Muscle layer of duodenum (tissue), 2 donors: ENCODE measurements around the gene PRKAR1B.

Experiments used
- H3K27ac ChIP-seq: one replicate; pipeline ENCODE4 v1.7.0; 2013; ENCODE audit warnings: mild to moderate bottlenecking, low read length
- H3K27me3 ChIP-seq: one replicate; pipeline ENCODE4 v1.7.0; 2013; ENCODE audit warnings: low read depth, mild to moderate bottlenecking, control low read depth, low read length
- H3K36me3 ChIP-seq, 2 donors: one replicate each; pipeline ENCODE4 v1.7.0; 2013; ENCODE audit warnings: low read length in 2 of 2, control low read depth in 1 of 2, mild to moderate bottlenecking in 1 of 2; ENCODE audit not compliant: insufficient read depth in 2 of 2, control insufficient read depth in 1 of 2
- H3K4me1 ChIP-seq, 2 donors: one replicate each; pipeline ENCODE4 v1.7.0; 2013; ENCODE audit warnings: low read length in 2 of 2, mild to moderate bottlenecking in 2 of 2, control low read depth in 1 of 2, moderate library complexity in 1 of 2; ENCODE audit not compliant: insufficient read depth in 2 of 2, control insufficient read depth in 1 of 2
- H3K4me3 ChIP-seq, 2 donors: one replicate each; pipeline ENCODE4 v1.7.0; 2013; ENCODE audit warnings: low read length in 2 of 2, low read depth in 1 of 2, mild to moderate bottlenecking in 1 of 2
- H3K9me3 ChIP-seq, 2 donors: one replicate each; pipeline ENCODE4 v1.7.0; 2013; ENCODE audit warnings: low read length in 2 of 2, control low read depth in 1 of 2, mild to moderate bottlenecking in 1 of 2; ENCODE audit not compliant: control insufficient read depth in 1 of 2
- donor health status: healthy.

Gene PRKAR1B

GRCh38 chr7:512146-512510, 215.0 kb downstream of the PRKAR1B start:
- H3K4me1 ChIP-seq: peaks cover 0 to 35% of the 10 kb centered on the region in 2 donors
- no peak overlapping the region for H3K27ac ChIP-seq

GRCh38 chr7:511476-512145, 215.5 kb downstream of the PRKAR1B start:
- no peaks in the 10 kb centered on the region for H3K9me3 ChIP-seq
- peaks cover 0 to 35% of the 10 kb centered on the region in 2 donors for H3K4me1 ChIP-seq
- peaks cover 0 to 39% of the 10 kb centered on the region in 2 donors for H3K36me3 ChIP-seq
- no peaks in the 10 kb centered on the region for H3K27me3 ChIP-seq
- H3K27ac ChIP-seq: no peak overlapping the region
- H3K4me3 ChIP-seq: no peak overlapping the region

More at GRCh38 chr7:512146-512510, 215.0 kb downstream of the PRKAR1B start:
- Histone ChIP-seq H3K27me3 (no peaks in the 10 kb centered on the region), H3K36me3 (peaks cover 0 to 33% of the 10 kb centered on the region in 2 donors), H3K9me3 (no peaks in the 10 kb centered on the region), H3K4me3 (no peak overlapping the region)

GRCh38 chr7:510782-511281, 216.2 kb downstream of the PRKAR1B start:
- H3K27ac ChIP-seq: no peak overlapping the region
- peaks cover 5 to 40% of the 10 kb centered on the region in 2 donors for H3K36me3 ChIP-seq
- H3K27me3 ChIP-seq: no peaks in the 10 kb centered on the region
- no peak overlapping the region for H3K4me3 ChIP-seq
- no peaks in the 10 kb centered on the region for H3K9me3 ChIP-seq
- peaks cover 0 to 34% of the 10 kb centered on the region in 2 donors for H3K4me1 ChIP-seq

GRCh38 chr7:510131-510481, 217.0 kb downstream of the PRKAR1B start:
- H3K27ac ChIP-seq: no peak overlapping the region
- peaks cover 8 to 40% of the 10 kb centered on the region in 2 donors for H3K36me3 ChIP-seq
- peaks cover 0 to 31% of the 10 kb centered on the region in 2 donors for H3K4me1 ChIP-seq
- H3K27me3 ChIP-seq: no peaks in the 10 kb centered on the region
- H3K9me3 ChIP-seq: no peaks in the 10 kb centered on the region
- H3K4me3 ChIP-seq: no peak overlapping the region

- no peaks in the 10 kb centered on the region for H3K9me3 ChIP-seq
- H3K27ac ChIP-seq: no peak overlapping the region
- H3K36me3 ChIP-seq: peaks cover 8 to 40% of the 10 kb centered on the region in 2 donors
- no peaks in the 10 kb centered on the region for H3K27me3 ChIP-seq
- H3K4me1 ChIP-seq: peaks cover 0 to 31% of the 10 kb centered on the region in 2 donors
- H3K4me3 ChIP-seq: no peak overlapping the region
These were observed 217.5 kb downstream of the PRKAR1B start for GRCh38 chr7:509426-510130.

- no peak overlapping the region for H3K4me3 ChIP-seq
- no peaks in the 10 kb centered on the region for H3K9me3 ChIP-seq
- peaks cover 0 to 35% of the 10 kb centered on the region in 2 donors for H3K4me1 ChIP-seq
- H3K27ac ChIP-seq: no peak overlapping the region
- H3K27me3 ChIP-seq: no peaks in the 10 kb centered on the region
- peaks cover 8 to 40% of the 10 kb centered on the region in 2 donors for H3K36me3 ChIP-seq
These were observed 218.5 kb downstream of the PRKAR1B start for GRCh38 chr7:508461-509170.

- H3K36me3 ChIP-seq: peaks cover 8 to 40% of the 10 kb centered on the region in 2 donors
- H3K9me3 ChIP-seq: no peaks in the 10 kb centered on the region
- no peaks in the 10 kb centered on the region for H3K27me3 ChIP-seq
- H3K4me3 ChIP-seq: no peak overlapping the region
- H3K27ac ChIP-seq: no peak overlapping the region
- peaks cover 5 to 26% of the 10 kb centered on the region in 2 donors for H3K4me1 ChIP-seq
These were observed 219.3 kb downstream of the PRKAR1B start for GRCh38 chr7:507623-508300.

- H3K36me3 ChIP-seq: peaks cover 8 to 40% of the 10 kb centered on the region in 2 donors
- no peak overlapping the region for H3K27ac ChIP-seq
- no peaks in the 10 kb centered on the region for H3K27me3 ChIP-seq
- peaks cover 5 to 23% of the 10 kb centered on the region in 2 donors for H3K4me1 ChIP-seq
- no peaks in the 10 kb centered on the region for H3K9me3 ChIP-seq
- H3K4me3 ChIP-seq: no peak overlapping the region
These were observed 220.0 kb downstream of the PRKAR1B start for GRCh38 chr7:506921-507622.

GRCh38 chr7:506391-506831, 220.7 kb downstream of the PRKAR1B start:
- Histone ChIP-seq H3K4me3 (no peak overlapping the region), H3K4me1 (peaks cover 5 to 23% of the 10 kb centered on the region in 2 donors), H3K36me3 (peaks cover 10 to 37% of the 10 kb centered on the region in 2 donors), H3K9me3 (no peaks in the 10 kb centered on the region), H3K27ac (no peak overlapping the region), H3K27me3 (no peaks in the 10 kb centered on the region)

GRCh38 chr7:505171-505570, 221.9 kb downstream of the PRKAR1B start:
- Histone ChIP-seq H3K9me3 (no peaks in the 10 kb centered on the region), H3K36me3 (peaks cover 20 to 47% of the 10 kb centered on the region in 2 donors), H3K27ac (no peak overlapping the region), H3K4me3 (no peak overlapping the region), H3K4me1 (peaks cover 5 to 23% of the 10 kb centered on the region in 2 donors), H3K27me3 (no peaks in the 10 kb centered on the region)
